Activated T-cell treated with anti-CD3 and anti-CD28 coated beads, Interleukin-2, amount 50 U/mL, for 1 hour (primary cell): ENCODE results near the gene CCDC122.

Experiments used
- DNase-seq: peaks from one replicate; pipeline ENCODE4 v3.0.0-alpha.2; 2020

CCDC122 gene

GRCh38 chr13:43799191-43799590 is 80.3 kb downstream of the CCDC122 start:
- DNase-seq = no peak

- DNase-seq = no peak
Observed at GRCh38 chr13:43797869-43798268, 81.7 kb downstream of the CCDC122 start.

GRCh38 chr13:43797159-43797558 is 82.4 kb downstream of the CCDC122 start:
- no peak for DNase-seq

- DNase-seq = no peak
Observed at GRCh38 chr13:43794416-43794815, 85.1 kb downstream of the CCDC122 start.

GRCh38 chr13:43792076-43792881 is 87.3 kb downstream of the CCDC122 start:
- DNase-seq = no peak

- no peak for DNase-seq
Observed at GRCh38 chr13:43787997-43788396, 91.5 kb downstream of the CCDC122 start.

- DNase-seq = no peak
Observed at GRCh38 chr13:43787518-43787891, 92.0 kb downstream of the CCDC122 start.

GRCh38 chr13:43786766-43787517 is 92.6 kb downstream of the CCDC122 start, which contains the start of gene ENOX1:
ENOX1 (minus strand) TSS chr13:43786972.
- DNase-seq = peak; percentile 22

- DNase-seq = no peak
Observed at GRCh38 chr13:43786472-43786765, 93.1 kb downstream of the CCDC122 start.
